Stimulated activated naive CD8-positive, alpha-beta T cell treated with anti-CD3 and anti-CD28 coated beads, Interleukin-15, Interleukin-2, amounts not matched to agents 100 U/mL and 50 U/mL, for 24 hours (primary cell): ENCODE measurements around the gene RPL36A.

Source experiments
- ATAC-seq: fragments of 150-1000 bp; cut with Tn5 transposase; one replicate; pipeline ENCODE4 v1.10.0; 2021
- DNase-seq: peaks from one replicate; pipeline ENCODE4 v3.0.0; 2021

RPL36A gene

GRCh38 chrX:101393530-101394305 is 2.9 kb downstream of the RPL36A start:
- DNase-seq (no peak), ATAC-seq (no peak)

- DNase-seq (no peak), ATAC-seq (no peak)
These were observed 3.6 kb downstream of the RPL36A start for GRCh38 chrX:101394372-101394771.

- DNase-seq (no peak), ATAC-seq (no peak)
These were observed 5.0 kb downstream of the RPL36A start for GRCh38 chrX:101395789-101396188.

GRCh38 chrX:101397779-101398178 is 7.0 kb downstream of the RPL36A start:
- ATAC-seq, result no peak
- no peak for DNase-seq

GRCh38 chrX:101398694-101399093 is 7.9 kb downstream of the RPL36A start:
- ATAC-seq, result no peak
- no peak for DNase-seq

- no peak for ATAC-seq
- no peak for DNase-seq
These were observed 9.0 kb downstream of the RPL36A start for GRCh38 chrX:101399825-101400224.

- ATAC-seq (no peak), DNase-seq (no peak)
These were observed 16.4 kb downstream of the RPL36A start for GRCh38 chrX:101407167-101407747.

GRCh38 chrX:101407748-101408531 is 17.1 kb downstream of the RPL36A start, which contains the start of the genes GLA and HNRNPH2:
TSS of gene GLA (minus strand) at chrX:101407925. CDS start at chrX:101407903, 22 bp downstream.
TSS of gene HNRNPH2 (plus strand) at chrX:101408222. CDS start at chrX:101411989, 3,767 bp downstream.
- DNase-seq, result peak; percentile 83
- ATAC-seq, result peak; percentile 97

- ATAC-seq (no peak), DNase-seq (no peak)
These were observed 17.7 kb downstream of the RPL36A start for GRCh38 chrX:101408532-101408841.

- no peak for ATAC-seq
- no peak for DNase-seq
These were observed 18.2 kb downstream of the RPL36A start for GRCh38 chrX:101409043-101409442.

GRCh38 chrX:101410461-101410860 is 19.6 kb downstream of the RPL36A start:
- DNase-seq (no peak), ATAC-seq (no peak)

GRCh38 chrX:101411984-101412383 is 21.2 kb downstream of the RPL36A start:
- ATAC-seq (no peak), DNase-seq (no peak)

GRCh38 chrX:101415180-101416145 is 24.7 kb downstream of the RPL36A start:
- peak; percentile 71 for ATAC-seq
- no peak for DNase-seq

GRCh38 chrX:101416691-101417090 is 25.9 kb downstream of the RPL36A start:
- no peak for ATAC-seq

GRCh38 chrX:101417190-101417589 is 26.4 kb downstream of the RPL36A start:
- DNase-seq, result no peak

More at GRCh38 chrX:101416691-101417090, 25.9 kb downstream of the RPL36A start:
- DNase-seq, result no peak

GRCh38 chrX:101417981-101418841 is 27.4 kb downstream of the RPL36A start:
- DNase-seq (peak; percentile 58), ATAC-seq (peak; percentile 48)

More at GRCh38 chrX:101417190-101417589, 26.4 kb downstream of the RPL36A start:
- ATAC-seq, result no peak

GRCh38 chrX:101419489-101419888 is 28.7 kb downstream of the RPL36A start:
- ATAC-seq (no peak), DNase-seq (no peak)

GRCh38 chrX:101427954-101428353 is 37.1 kb downstream of the RPL36A start:
- no peak for DNase-seq
- ATAC-seq, result no peak

- ATAC-seq (peak; percentile 66), DNase-seq (no peak)
These were observed 39.1 kb downstream of the RPL36A start for GRCh38 chrX:101429934-101430333.

GRCh38 chrX:101430457-101431078 is 39.8 kb downstream of the RPL36A start:
- DNase-seq (no peak), ATAC-seq (peak; percentile 96)
